Muscle layer of duodenum (tissue), 2 donors: Measurements from ENCODE around the gene PUS7L.

Source experiments
- H3K27ac ChIP-seq: one replicate; pipeline ENCODE4 v1.7.0; 2013; ENCODE audit warnings: mild to moderate bottlenecking, low read length
- H3K27me3 ChIP-seq: one replicate; pipeline ENCODE4 v1.7.0; 2013; ENCODE audit warnings: low read depth, mild to moderate bottlenecking, control low read depth, low read length
- H3K36me3 ChIP-seq, 2 donors: one replicate each; pipeline ENCODE4 v1.7.0; 2013; ENCODE audit warnings: low read length in 2 of 2, control low read depth in 1 of 2, mild to moderate bottlenecking in 1 of 2; ENCODE audit not compliant: insufficient read depth in 2 of 2, control insufficient read depth in 1 of 2
- H3K4me1 ChIP-seq, 2 donors: one replicate each; pipeline ENCODE4 v1.7.0; 2013; ENCODE audit warnings: low read length in 2 of 2, mild to moderate bottlenecking in 2 of 2, control low read depth in 1 of 2, moderate library complexity in 1 of 2; ENCODE audit not compliant: insufficient read depth in 2 of 2, control insufficient read depth in 1 of 2
- H3K4me3 ChIP-seq, 2 donors: one replicate each; pipeline ENCODE4 v1.7.0; 2013; ENCODE audit warnings: low read length in 2 of 2, low read depth in 1 of 2, mild to moderate bottlenecking in 1 of 2
- H3K9me3 ChIP-seq, 2 donors: one replicate each; pipeline ENCODE4 v1.7.0; 2013; ENCODE audit warnings: low read length in 2 of 2, control low read depth in 1 of 2, mild to moderate bottlenecking in 1 of 2; ENCODE audit not compliant: control insufficient read depth in 1 of 2
- donor health status: healthy.

The PUS7L gene, protein sequence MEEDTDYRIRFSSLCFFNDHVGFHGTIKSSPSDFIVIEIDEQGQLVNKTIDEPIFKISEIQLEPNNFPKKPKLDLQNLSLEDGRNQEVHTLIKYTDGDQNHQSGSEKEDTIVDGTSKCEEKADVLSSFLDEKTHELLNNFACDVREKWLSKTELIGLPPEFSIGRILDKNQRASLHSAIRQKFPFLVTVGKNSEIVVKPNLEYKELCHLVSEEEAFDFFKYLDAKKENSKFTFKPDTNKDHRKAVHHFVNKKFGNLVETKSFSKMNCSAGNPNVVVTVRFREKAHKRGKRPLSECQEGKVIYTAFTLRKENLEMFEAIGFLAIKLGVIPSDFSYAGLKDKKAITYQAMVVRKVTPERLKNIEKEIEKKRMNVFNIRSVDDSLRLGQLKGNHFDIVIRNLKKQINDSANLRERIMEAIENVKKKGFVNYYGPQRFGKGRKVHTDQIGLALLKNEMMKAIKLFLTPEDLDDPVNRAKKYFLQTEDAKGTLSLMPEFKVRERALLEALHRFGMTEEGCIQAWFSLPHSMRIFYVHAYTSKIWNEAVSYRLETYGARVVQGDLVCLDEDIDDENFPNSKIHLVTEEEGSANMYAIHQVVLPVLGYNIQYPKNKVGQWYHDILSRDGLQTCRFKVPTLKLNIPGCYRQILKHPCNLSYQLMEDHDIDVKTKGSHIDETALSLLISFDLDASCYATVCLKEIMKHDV

DNA sequence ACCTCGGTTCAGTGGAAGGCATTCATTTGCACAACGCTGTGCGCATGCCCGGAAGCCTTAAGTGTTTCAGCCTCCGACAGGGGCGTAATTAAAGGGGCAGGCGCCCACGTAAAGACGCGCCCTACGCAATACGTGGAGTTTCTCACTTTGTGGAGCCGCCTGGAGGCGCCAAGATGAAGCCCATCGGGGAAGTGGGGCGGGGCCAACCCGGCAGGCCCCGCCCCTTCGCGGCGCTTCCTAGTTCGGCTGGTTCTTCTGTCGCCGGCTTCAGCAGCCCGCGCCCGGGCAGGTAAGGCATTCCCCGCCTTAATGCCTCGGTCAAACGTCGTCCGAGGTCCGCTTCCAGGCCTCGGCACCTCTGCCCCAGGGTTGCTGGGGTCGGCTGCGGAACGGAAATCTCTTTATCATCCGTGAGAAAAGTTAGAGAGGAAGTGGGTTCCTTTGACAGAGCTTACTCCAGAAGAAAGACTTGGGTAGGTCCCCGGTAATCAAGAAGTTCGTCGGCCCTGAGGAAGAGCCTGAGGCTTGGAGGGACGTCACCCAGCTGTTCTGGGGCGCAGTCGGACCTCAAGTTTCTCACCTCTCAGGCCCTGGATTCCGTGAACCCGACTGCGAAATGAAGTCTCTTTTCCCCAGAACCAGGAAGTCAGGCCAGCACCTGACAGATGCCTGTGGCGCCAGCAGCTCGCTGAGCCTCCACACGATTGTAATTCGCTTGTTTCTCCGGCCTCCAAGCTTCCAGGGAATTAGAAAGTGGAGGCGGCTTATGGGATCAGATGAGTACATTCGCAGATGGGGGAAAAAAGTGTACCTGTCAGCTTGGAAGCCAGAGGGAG, at the start of gene PUS7L, which contains the start of gene IRAK4:
PUS7L (minus strand) TSS at position 63 of the 836 bp plus-strand sequence. CDS start 3,545 bp downstream, outside the sequence.
IRAK4 (plus strand) TSS at position 224 of the 836 bp plus-strand sequence. CDS start 9,161 bp downstream, outside the sequence.
- no peaks in the 10 kb centered on the region for H3K27me3 ChIP-seq
- peaks cover 6 to 15% of the 10 kb centered on the region in 2 donors for H3K36me3 ChIP-seq
- H3K27ac ChIP-seq = peak within 1 kb of the TSS; percentile 96
- peak within 1 kb of the TSS; percentile 79 to 92 for H3K4me3 ChIP-seq
- no peaks in the 10 kb centered on the region for H3K9me3 ChIP-seq
- H3K4me1 ChIP-seq = peaks cover 10 to 21% of the 10 kb centered on the region in 2 donors

DNA sequence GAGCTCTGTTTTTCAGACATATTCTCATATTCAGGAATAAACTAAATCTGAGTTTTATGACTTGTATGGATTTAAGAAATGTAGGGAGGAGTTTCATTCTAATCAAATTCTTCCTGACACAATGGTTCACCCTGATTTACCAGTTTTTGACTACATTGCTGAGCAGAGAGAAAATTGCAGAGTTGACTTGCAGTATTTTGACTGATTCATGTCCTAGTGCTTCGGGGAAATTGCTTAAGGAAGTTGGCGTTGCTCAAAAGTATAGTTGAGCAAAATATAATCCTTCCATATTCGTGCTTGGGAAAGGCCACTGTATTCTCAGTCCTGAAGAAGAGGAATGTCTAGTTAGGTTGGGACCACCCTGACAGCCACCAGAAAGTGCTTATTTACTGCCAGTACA, 48.8 kb upstream of the PUS7L start:
- Histone ChIP-seq H3K9me3 (no peaks in the 10 kb centered on the region), H3K27ac (peak overlapping the region; percentile 95), H3K4me1 (peaks cover 0 to 24% of the 10 kb centered on the region in 2 donors), H3K27me3 (no peaks in the 10 kb centered on the region), H3K4me3 (no peak overlapping the region), H3K36me3 (no peaks in the 10 kb centered on the region)

DNA sequence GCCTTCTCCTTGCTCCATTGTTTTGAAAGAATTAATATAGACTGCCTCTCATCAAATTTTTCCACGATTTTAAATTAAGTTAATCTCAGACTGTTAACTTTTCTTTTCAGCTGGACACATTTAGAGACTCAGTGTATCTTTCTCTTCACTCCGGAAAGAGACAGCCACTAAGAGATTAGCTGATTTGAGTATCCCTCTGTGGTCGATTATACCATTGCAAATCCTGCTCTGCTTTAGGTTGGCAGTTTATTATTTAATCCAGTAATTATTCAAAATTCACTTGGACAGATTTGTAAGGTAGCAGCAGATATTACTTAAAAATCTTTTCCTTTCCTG, 48.1 kb upstream of the PUS7L start:
- Histone ChIP-seq H3K9me3 (no peaks in the 10 kb centered on the region), H3K4me3 (peak overlapping the region; percentile 75 to 97), H3K36me3 (peaks cover 0 to 1% of the 10 kb centered on the region in 2 donors), H3K4me1 (peaks cover 0 to 24% of the 10 kb centered on the region in 2 donors), H3K27ac (peak overlapping the region; percentile 95), H3K27me3 (no peaks in the 10 kb centered on the region)

DNA sequence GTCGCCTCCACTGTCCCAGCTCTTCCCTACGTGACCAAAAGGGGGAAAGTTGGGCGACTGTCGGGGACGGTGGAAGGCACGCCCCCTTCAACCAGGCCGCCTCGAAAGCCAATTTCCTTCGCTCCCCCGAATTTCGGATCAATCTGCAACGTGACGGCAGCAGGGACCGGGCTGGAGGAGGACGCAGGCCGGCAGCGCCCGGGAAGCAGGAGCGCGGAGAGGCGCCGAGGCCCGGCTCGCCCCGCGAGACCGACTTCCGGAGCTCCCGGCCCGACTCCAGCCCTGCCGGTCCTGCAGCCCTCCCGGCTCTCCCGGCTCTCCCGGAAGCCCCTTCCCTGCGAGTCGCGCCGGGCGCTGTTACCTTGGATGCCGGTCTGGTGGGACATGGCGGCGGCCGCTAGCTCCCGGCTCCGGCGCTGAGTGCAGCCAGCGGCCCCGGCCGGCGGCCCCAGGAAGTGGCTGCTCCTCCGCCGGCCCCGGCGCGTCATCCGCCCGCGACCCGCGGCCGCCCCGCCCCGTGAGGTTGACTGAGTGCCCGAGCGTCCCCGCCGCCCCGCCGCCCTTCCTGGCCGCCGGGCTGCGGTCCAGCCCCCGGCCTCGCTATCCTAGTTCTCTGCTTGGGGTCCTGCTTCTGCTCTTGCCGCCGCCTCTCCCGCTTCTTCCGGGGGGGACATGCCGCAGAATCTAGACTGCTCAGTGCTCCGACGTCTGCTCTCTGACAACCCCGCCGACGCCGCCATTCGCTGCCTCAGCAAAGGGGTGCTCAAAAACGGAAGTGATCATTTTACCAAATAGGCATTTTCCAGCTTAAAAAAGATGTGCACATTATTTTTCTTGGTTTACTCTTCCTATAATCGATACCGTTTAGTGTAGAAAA, 47.5 kb upstream of the PUS7L start, which contains the start of gene TWF1:
TWF1 (minus strand) TSS at position 458 of the 877 bp plus-strand sequence; CDS start at position 386, 72 bp downstream.
- no peaks in the 10 kb centered on the region for H3K27me3 ChIP-seq
- H3K4me3 ChIP-seq = peak within 1 kb of the TSS; percentile 95 to 97
- H3K4me1 ChIP-seq = peaks cover 0 to 24% of the 10 kb centered on the region in 2 donors
- peak within 1 kb of the TSS; percentile 95 for H3K27ac ChIP-seq
- H3K9me3 ChIP-seq = no peaks in the 10 kb centered on the region
- peaks cover 0 to 3% of the 10 kb centered on the region in 2 donors for H3K36me3 ChIP-seq

DNA sequence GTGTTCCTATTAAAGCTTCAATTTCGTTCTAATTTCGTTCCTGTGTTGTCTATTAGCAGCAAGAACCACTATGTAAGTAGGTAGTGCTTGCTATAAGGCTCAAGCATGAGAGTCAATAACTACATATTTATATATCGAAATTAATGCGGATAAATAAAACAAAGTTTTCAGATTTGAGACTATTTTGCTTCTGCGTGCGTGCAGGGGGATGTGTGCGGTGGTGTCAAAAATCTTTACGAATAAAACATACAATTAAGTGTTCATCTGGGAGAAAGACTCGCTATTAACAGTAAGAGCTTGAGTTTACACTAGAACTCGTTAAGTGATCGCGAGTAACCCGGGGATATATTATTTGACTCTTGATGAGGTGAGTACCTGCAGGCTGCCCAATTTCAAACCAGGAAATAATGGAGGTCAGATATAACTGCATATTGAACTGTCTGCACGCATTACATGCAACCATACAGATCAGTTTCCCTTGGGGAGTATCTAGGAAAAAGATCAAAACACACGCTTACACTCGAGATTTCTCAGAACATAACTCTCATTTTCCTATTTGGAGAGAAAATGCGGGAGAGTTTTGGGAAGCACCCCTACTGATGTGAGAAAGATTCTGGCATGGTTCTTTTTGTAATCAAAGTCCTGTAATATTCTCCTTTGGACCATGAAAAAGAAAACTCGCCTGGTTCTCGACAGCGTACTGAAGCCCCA, 46.7 kb upstream of the PUS7L start:
- Histone ChIP-seq H3K36me3 (peaks cover 4 to 9% of the 10 kb centered on the region in 2 donors), H3K9me3 (no peaks in the 10 kb centered on the region), H3K27me3 (no peaks in the 10 kb centered on the region), H3K4me1 (peaks cover 0 to 24% of the 10 kb centered on the region in 2 donors), H3K27ac (peak overlapping the region; percentile 89), H3K4me3 (peak overlapping the region; percentile 95 to 97)

DNA sequence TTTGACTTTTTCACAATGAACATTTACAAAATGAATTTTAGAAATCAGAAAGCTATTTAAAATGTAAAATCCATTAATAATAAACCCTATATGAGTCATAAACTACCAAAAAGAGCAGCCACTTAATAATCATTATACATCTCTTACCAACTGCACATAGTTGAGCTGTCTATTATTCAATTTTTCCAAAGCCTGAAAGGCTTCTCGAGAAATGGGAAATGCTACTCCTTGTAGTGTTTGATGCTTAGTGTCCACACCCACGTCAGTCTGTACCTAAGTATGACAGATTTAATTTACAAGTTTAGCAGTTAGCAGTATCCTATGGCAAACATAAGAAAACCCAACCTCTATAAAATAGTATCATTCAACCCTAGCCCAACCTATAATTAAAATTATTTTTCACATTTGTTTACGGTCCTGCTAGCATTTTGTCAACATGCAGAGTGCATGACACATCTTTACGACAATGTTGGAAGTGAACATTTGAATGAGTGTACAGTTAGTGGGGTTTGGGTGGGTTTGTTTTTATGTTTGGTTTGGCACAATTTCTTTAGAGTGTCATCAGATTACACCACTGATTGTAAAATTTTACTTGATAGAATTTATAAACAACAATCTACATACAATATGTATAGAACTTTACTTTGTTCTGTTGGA, 39.1 kb upstream of the PUS7L start:
- Histone ChIP-seq H3K4me1 (no peaks in the 10 kb centered on the region), H3K9me3 (no peaks in the 10 kb centered on the region), H3K27me3 (no peaks in the 10 kb centered on the region), H3K36me3 (peaks cover 36 to 51% of the 10 kb centered on the region in 2 donors), H3K4me3 (no peak overlapping the region), H3K27ac (no peak overlapping the region)

DNA sequence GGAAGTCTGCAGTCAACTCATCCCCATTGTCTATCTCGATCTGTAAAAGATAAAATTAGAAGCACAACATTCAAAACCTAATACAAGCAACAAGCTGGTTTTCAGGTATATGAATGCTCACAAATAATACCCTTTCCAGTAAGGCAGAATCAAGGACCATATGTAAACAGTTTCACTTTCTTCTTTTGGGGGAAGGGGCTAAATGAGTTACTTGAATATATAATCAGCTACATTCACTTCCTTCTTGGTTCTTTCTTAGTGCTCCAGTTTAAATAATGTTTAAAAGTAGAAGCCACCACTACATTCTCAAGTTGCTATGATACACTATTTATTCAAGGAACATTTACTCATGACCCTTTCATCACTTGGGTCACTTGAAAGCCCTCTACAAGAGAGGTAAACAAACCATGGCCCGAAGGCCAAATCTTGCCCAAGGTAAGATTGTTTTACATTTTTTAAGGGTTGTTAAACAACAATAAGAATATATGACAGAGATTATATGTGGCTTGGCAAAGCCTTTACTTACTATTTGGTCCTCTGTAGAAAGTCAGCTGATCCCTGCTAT, 37.2 kb upstream of the PUS7L start:
- Histone ChIP-seq H3K27ac (no peak overlapping the region), H3K9me3 (no peaks in the 10 kb centered on the region), H3K36me3 (peaks cover 32 to 51% of the 10 kb centered on the region in 2 donors), H3K4me3 (no peak overlapping the region), H3K27me3 (no peaks in the 10 kb centered on the region), H3K4me1 (no peaks in the 10 kb centered on the region)

DNA sequence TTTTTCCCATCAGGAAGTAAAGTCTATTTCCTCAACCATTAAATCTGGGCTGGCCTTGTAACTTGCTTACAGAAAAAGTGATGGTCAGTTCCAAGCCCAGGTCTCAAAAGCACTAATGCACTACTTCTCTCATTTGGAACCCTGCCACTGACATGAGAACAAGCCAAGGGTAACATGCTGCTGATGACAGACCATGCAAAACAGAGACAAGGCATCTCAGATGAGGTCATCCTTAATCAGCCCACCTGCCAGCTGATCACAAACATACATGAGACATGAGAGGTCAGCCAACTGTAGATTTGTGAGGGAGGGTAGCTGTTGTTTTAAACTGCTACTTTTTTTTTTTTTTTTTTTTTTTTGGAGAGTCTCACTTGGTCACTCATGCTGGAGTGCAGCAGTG, 31.4 kb upstream of the PUS7L start:
- H3K4me3 ChIP-seq = no peak overlapping the region
- H3K4me1 ChIP-seq = no peaks in the 10 kb centered on the region
- H3K27me3 ChIP-seq = no peaks in the 10 kb centered on the region
- H3K27ac ChIP-seq = no peak overlapping the region
- no peaks in the 10 kb centered on the region for H3K9me3 ChIP-seq
- H3K36me3 ChIP-seq = peaks cover 12 to 19% of the 10 kb centered on the region in 2 donors

DNA sequence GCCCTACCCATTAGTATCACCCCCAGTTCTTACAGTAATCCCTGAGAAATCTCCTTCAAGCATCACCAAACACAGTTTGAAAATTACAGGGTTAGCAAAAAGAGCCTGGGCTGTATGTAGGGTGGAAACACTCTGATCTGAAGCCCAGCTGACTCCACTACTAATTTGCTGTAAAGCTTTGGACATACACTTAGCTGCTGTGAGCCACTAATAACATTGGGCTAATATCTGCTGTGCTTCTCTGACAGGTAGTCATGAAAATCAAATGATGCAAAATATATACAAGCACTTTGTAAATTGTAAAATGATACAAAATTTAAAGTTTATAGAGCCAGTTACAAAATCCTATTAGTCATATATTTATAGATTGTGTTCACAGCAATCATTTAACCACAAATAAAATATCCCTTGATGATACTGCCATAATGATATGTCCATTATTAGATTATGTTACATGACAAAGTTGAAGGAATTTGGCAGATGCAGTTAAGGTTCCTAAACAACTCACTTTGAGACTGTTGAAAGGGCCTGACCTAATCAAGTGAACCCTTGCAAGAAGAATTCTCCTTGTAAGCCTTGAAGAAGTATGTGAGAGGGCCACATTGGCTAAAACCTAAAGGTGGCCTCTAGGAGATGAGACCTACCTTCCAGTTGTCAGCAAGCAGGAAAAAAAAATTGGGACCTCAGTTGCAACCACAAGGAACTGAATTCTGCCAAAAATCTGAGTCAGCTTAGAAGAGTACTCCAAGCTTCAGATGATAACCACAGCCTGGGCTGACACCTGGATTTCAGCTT, 28.5 kb upstream of the PUS7L start:
- Histone ChIP-seq H3K4me3 (no peak overlapping the region), H3K27me3 (no peaks in the 10 kb centered on the region), H3K9me3 (no peaks in the 10 kb centered on the region), H3K27ac (no peak overlapping the region), H3K4me1 (no peaks in the 10 kb centered on the region), H3K36me3 (peaks cover 34 to 36% of the 10 kb centered on the region in 2 donors)
